Measurements from ENCODE around the gene BABAM2. TPM values are rescaled to one million over a fixed set of nuclear protein-coding genes. Genes with fewer than 3 reads are reported as not detected.

Gene BABAM2
- total RNA-seq, 2 donors from 2014 or later = 32.2 to 33.5 TPM

DNA sequence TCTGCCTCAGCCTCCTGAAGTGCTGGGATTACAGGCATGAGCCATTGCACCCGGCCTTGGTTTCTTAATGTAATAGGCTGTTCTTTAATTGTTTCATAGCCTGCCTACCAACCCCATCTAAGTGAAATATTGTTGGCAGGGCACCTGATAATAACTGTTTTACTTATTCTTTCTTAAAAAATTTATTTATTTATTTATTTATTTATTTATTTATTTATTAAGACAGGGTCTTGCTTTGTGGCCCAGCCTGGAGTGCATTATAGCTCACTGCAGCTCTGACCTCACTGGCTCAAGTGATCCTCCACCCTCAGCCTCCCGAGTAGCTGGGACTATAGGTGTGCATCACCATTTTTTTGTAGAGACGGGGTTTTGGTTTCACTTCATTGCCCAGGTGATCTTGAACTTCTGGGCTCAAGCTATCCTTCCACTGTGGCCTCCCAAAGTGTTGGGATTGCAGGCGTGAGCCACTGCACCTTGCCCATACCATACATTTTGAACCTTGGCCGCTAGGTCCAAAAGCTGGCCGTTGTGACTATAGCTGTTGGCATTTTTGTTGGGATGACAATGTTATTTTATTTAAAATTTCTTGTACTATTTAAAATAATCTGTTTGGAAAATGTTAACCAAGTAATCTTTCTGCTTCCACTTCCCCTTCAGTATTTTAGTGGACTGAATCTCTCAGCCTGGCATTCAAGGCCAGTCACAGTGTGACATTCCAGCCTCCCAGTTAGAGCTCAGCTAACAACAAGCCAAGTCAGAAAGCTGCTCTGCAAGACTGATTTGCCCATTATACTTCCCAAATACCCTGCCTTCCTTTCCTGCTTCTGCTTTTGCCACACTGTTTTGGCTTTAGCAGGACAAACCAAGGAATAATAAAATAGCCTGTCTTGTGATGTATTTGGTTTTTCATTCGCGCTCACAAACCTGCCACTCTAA is 52.4 kb downstream of the BABAM2 start:
- DNase-seq = no peak
- Histone ChIP-seq H3K9ac (ENCODE audit: low read depth in 2 of 2, low read length in 2 of 2) (no peak overlapping the region), H3K27me3 (no peaks in the 10 kb centered on the region), H3K36me3 (no peaks in the 10 kb centered on the region), H3K4me3 (no peak overlapping the region), H3K9me3 (no peaks in the 10 kb centered on the region), H3K4me1 (no peaks in the 10 kb centered on the region), H3K27ac (no peak overlapping the region)
- TF ChIP-seq, protein P1, sequence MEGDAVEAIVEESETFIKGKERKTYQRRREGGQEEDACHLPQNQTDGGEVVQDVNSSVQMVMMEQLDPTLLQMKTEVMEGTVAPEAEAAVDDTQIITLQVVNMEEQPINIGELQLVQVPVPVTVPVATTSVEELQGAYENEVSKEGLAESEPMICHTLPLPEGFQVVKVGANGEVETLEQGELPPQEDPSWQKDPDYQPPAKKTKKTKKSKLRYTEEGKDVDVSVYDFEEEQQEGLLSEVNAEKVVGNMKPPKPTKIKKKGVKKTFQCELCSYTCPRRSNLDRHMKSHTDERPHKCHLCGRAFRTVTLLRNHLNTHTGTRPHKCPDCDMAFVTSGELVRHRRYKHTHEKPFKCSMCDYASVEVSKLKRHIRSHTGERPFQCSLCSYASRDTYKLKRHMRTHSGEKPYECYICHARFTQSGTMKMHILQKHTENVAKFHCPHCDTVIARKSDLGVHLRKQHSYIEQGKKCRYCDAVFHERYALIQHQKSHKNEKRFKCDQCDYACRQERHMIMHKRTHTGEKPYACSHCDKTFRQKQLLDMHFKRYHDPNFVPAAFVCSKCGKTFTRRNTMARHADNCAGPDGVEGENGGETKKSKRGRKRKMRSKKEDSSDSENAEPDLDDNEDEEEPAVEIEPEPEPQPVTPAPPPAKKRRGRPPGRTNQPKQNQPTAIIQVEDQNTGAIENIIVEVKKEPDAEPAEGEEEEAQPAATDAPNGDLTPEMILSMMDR (IDR thresholded peaks at IDR 0.05) = no peak
- intact Hi-C loops (cut with DNase I) = no loop called here

- Histone ChIP-seq H3K36me3 (no peaks in the 10 kb centered on the region), H3K27ac (no peak overlapping the region), H3K4me1 (no peaks in the 10 kb centered on the region), H3K27me3 (no peaks in the 10 kb centered on the region), H3K9ac (ENCODE audit: low read depth in 2 of 2, low read length in 2 of 2) (no peak overlapping the region), H3K9me3 (no peaks in the 10 kb centered on the region), H3K4me3 (no peak overlapping the region)
- no peak for DNase-seq
- intact Hi-C loops (cut with DNase I) = no loop called here
- TF ChIP-seq, protein P1 (IDR thresholded peaks at IDR 0.05) = no peak
These were observed 56.1 kb downstream of the BABAM2 start for GRCh38 chr2:27946530-27947060.

- TF ChIP-seq, protein P1 (IDR thresholded peaks at IDR 0.05) = no peak
- intact Hi-C loops (cut with DNase I) = no loop called here
- no peak for DNase-seq
These were observed 61.5 kb downstream of the BABAM2 start for GRCh38 chr2:27952070-27952469.

DNA sequence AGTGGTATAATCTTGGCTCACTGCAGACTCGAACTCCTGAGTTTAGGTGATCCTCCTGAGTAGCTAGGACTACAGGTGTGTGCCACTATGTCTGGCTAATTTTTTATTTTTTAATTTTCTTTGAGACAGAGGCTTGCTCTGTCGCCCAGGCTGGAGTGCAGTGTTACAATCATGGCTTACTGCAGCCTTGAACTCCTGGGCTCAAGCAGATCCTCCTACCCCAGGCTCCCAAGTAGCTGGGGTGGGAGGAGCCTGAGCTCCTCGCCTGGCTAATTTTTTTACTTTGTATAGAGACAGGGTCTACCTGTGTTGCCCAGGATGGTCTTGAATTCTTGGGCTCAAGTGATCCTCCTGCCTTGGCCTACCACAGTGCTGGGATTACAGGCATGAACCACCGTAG is 62.5 kb downstream of the BABAM2 start:
- H3K27ac ChIP-seq = no peak overlapping the region
- TF ChIP-seq, protein P1 (IDR thresholded peaks at IDR 0.05) = no peak
- no peak overlapping the region for H3K4me3 ChIP-seq
- intact Hi-C loops (cut with DNase I) = no loop called here
- no peaks in the 10 kb centered on the region for H3K36me3 ChIP-seq
- no peak for DNase-seq
- H3K9ac ChIP-seq (ENCODE audit: low read depth in 2 of 2, low read length in 2 of 2) = no peak overlapping the region
- H3K9me3 ChIP-seq = no peaks in the 10 kb centered on the region
- no peaks in the 10 kb centered on the region for H3K27me3 ChIP-seq
- peaks cover 6% of the 10 kb centered on the region for H3K4me1 ChIP-seq

More at GRCh38 chr2:27952070-27952469, 61.5 kb downstream of the BABAM2 start:
- H3K4me1 ChIP-seq = peaks cover 6% of the 10 kb centered on the region
- no peaks in the 10 kb centered on the region for H3K27me3 ChIP-seq
- H3K9ac ChIP-seq (ENCODE audit: low read depth in 2 of 2, low read length in 2 of 2) = no peak overlapping the region
- no peak overlapping the region for H3K4me3 ChIP-seq
- no peaks in the 10 kb centered on the region for H3K36me3 ChIP-seq
- H3K27ac ChIP-seq = no peak overlapping the region
- H3K9me3 ChIP-seq = no peaks in the 10 kb centered on the region

GRCh38 chr2:27954221-27954673 is 63.7 kb downstream of the BABAM2 start:
- no peak for DNase-seq
- Histone ChIP-seq H3K4me3 (no peak overlapping the region), H3K9ac (ENCODE audit: low read depth in 2 of 2, low read length in 2 of 2) (no peak overlapping the region), H3K27me3 (no peaks in the 10 kb centered on the region), H3K27ac (peak overlapping the region; percentile 13), H3K4me1 (peaks cover 6% of the 10 kb centered on the region), H3K36me3 (no peaks in the 10 kb centered on the region), H3K9me3 (no peaks in the 10 kb centered on the region)
- intact Hi-C loops (cut with DNase I) = no loop called here
- TF ChIP-seq, protein P1 (IDR thresholded peaks at IDR 0.05) = no peak
